Renal cortex interstitium (tissue), 11 donors: ENCODE measurements around the gene MILR1. TPM values are rescaled to one million over a fixed set of nuclear protein-coding genes. Genes with fewer than 3 reads are reported as not detected.
"Not testable (repeated sequence)": the region's sequence is repeated elsewhere in the genome, so short reads cannot be mapped to it uniquely, and the experiment has no call there.

Experiments used
- DNase-seq, 11 donors: peaks; one replicate each; pipeline ENCODE4 v3.0.0-alpha.2; 2013; ENCODE audit warnings: low read depth in 9 of 11, low spot score in 4 of 11; ENCODE audit errors: extremely low read depth in 1 of 11
- polyA plus RNA-seq, 3 donors: library from polyadenylated mRNA; unstranded; fragments of 120-200 nt; gene quantifications; one replicate each; pipeline ENCODE4 v1.2.1, GENCODE V29; 2013; ENCODE audit not compliant: insufficient read length in 3 of 3

The MILR1 gene
- polyA plus RNA-seq, 3 donors: 2.9 to 3.0 (median 2.9) TPM

GRCh38 chr17:64459818-64460217, 10.9 kb downstream of the MILR1 start:
- not testable (repeated sequence) for DNase-seq

GRCh38 chr17:64460955-64461354, 12.0 kb downstream of the MILR1 start:
- DNase-seq: peak in 7 of 11 donors; percentile 8 to 29 (median 19)

- no peak for DNase-seq
Measured at GRCh38 chr17:64461788-64462187, 12.9 kb downstream of the MILR1 start.

- DNase-seq: no peak
Measured at GRCh38 chr17:64466019-64466735, 17.3 kb downstream of the MILR1 start.

GRCh38 chr17:64466834-64467233, 17.9 kb downstream of the MILR1 start:
- not testable (repeated sequence) for DNase-seq

GRCh38 chr17:64470625-64471024, 21.7 kb downstream of the MILR1 start:
- no peak for DNase-seq

- DNase-seq: no peak
Measured at GRCh38 chr17:64471440-64471839, 22.5 kb downstream of the MILR1 start.

GRCh38 chr17:64472564-64472963, 23.6 kb downstream of the MILR1 start:
- DNase-seq: no peak

GRCh38 chr17:64477849-64478248, 28.9 kb downstream of the MILR1 start:
- no peak for DNase-seq

GRCh38 chr17:64480951-64481350, 32.0 kb downstream of the MILR1 start:
- DNase-seq: no peak

- DNase-seq: no peak
Measured at GRCh38 chr17:64484380-64484779, 35.5 kb downstream of the MILR1 start.

GRCh38 chr17:64488301-64488700, 39.4 kb downstream of the MILR1 start:
- no peak for DNase-seq

- no peak for DNase-seq
Measured at GRCh38 chr17:64491034-64491860, 42.3 kb downstream of the MILR1 start.

- DNase-seq: no peak
Measured at GRCh38 chr17:64491994-64492393, 43.1 kb downstream of the MILR1 start.

- DNase-seq: no peak
Measured at GRCh38 chr17:64492481-64493109, 43.7 kb downstream of the MILR1 start.

GRCh38 chr17:64494121-64494520, 45.2 kb downstream of the MILR1 start:
- no peak for DNase-seq

- not testable (repeated sequence) for DNase-seq
Measured at GRCh38 chr17:64495300-64495699, 46.4 kb downstream of the MILR1 start.

GRCh38 chr17:64496348-64496785, 47.5 kb downstream of the MILR1 start:
- DNase-seq: peak in 1 of 11 donors; percentile 13

- DNase-seq: peak; percentile 73 to 90 (median 85)
Measured at GRCh38 chr17:64496786-64497564, 48.1 kb downstream of the MILR1 start, which contains the start of gene POLG2. Gene POLG2 (minus strand): TSS chr17:64497054. CDS start chr17:64496968, 86 bp downstream.
